Stimulated activated CD4-positive, alpha-beta T cell treated with anti-CD3 and anti-CD28 coated beads, Interleukin-4, amount 100 ng/mL, for 24 hours (primary cell): Measurements from ENCODE around the gene TMBIM1.

ENCODE experiments used
- DNase-seq: peaks from one replicate; pipeline ENCODE4 v3.0.0-alpha.2; 2020

TMBIM1 gene

GRCh38 chr2:218292048-218293014, at the start of gene TMBIM1:
Gene TMBIM1 (minus strand): TSS chr2:218292503. CDS start chr2:218282141, 10,362 bp downstream.
- DNase-seq = peak; percentile 76

- no peak for DNase-seq
Observed at GRCh38 chr2:218341381-218341780, 49.1 kb upstream of the TMBIM1 start.

- DNase-seq = no peak
Observed at GRCh38 chr2:218340656-218341055, 48.4 kb upstream of the TMBIM1 start.

GRCh38 chr2:218334531-218334930, 42.2 kb upstream of the TMBIM1 start:
- DNase-seq = no peak

GRCh38 chr2:218332920-218333645, 40.8 kb upstream of the TMBIM1 start:
- no peak for DNase-seq

GRCh38 chr2:218332288-218332687, 40.0 kb upstream of the TMBIM1 start:
- DNase-seq = no peak

GRCh38 chr2:218331745-218332144, 39.4 kb upstream of the TMBIM1 start:
- no peak for DNase-seq

GRCh38 chr2:218329826-218330593, 37.7 kb upstream of the TMBIM1 start:
- no peak for DNase-seq

GRCh38 chr2:218329027-218329825, 36.9 kb upstream of the TMBIM1 start:
- DNase-seq = no peak

GRCh38 chr2:218328294-218328693, 36.0 kb upstream of the TMBIM1 start:
- no peak for DNase-seq

GRCh38 chr2:218327451-218328210, 35.3 kb upstream of the TMBIM1 start:
- DNase-seq = no peak

GRCh38 chr2:218326315-218326714, 34.0 kb upstream of the TMBIM1 start:
- DNase-seq = no peak

- DNase-seq = no peak
Observed at GRCh38 chr2:218325566-218326160, 33.4 kb upstream of the TMBIM1 start.

- no peak for DNase-seq
Observed at GRCh38 chr2:218323526-218324472, 31.5 kb upstream of the TMBIM1 start.

- DNase-seq = peak; percentile 39
Observed at GRCh38 chr2:218322768-218323525, 30.6 kb upstream of the TMBIM1 start.

- DNase-seq = no peak
Observed at GRCh38 chr2:218320704-218321336, 28.5 kb upstream of the TMBIM1 start.

GRCh38 chr2:218319813-218320365, 27.6 kb upstream of the TMBIM1 start:
- DNase-seq = no peak

- DNase-seq = no peak
Observed at GRCh38 chr2:218318241-218318640, 25.9 kb upstream of the TMBIM1 start.
